ENCODE measurements around the gene LRFN2.

DNA sequence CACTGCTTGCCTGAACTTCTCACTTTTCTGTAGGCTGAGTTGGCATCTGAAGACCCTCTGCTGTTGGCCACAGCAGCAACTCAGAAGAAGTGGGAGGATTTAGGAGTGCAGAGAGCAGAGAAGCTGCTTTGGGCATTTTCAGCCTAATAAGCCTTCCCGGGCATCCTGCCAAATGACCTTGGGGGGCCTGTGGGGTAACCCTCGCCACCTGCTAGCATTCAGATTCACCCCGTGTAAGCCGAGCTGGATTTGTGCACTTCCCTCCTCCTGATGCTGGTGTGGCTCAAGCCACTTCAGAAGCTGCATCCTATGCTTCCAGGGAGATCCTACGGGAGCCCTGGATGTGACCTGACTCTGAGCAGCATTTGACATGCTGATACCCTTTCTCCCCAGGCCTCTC, 114.8 kb downstream of the LRFN2 start:
- TF ChIP-seq, protein P1, sequence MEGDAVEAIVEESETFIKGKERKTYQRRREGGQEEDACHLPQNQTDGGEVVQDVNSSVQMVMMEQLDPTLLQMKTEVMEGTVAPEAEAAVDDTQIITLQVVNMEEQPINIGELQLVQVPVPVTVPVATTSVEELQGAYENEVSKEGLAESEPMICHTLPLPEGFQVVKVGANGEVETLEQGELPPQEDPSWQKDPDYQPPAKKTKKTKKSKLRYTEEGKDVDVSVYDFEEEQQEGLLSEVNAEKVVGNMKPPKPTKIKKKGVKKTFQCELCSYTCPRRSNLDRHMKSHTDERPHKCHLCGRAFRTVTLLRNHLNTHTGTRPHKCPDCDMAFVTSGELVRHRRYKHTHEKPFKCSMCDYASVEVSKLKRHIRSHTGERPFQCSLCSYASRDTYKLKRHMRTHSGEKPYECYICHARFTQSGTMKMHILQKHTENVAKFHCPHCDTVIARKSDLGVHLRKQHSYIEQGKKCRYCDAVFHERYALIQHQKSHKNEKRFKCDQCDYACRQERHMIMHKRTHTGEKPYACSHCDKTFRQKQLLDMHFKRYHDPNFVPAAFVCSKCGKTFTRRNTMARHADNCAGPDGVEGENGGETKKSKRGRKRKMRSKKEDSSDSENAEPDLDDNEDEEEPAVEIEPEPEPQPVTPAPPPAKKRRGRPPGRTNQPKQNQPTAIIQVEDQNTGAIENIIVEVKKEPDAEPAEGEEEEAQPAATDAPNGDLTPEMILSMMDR (conservative IDR thresholded peaks at IDR 0.05 in 1 of 2, IDR thresholded peaks at IDR 0.05 in 1 of 2; ENCODE audit: extremely low read depth in 1 of 2, insufficient read depth in 1 of 2, low read depth in 1 of 2, low read length in 2 of 2): no peak
- TF ChIP-seq EZH2 (IDR thresholded peaks at IDR 0.05; ENCODE audit: borderline replicate concordance, low read length): no peak

All from mammary epithelial cell (primary cell).